Mesothelial cell of epicardium (in vitro differentiated cells): ENCODE measurements around the gene RNF152. TPM values are rescaled to one million over a fixed set of nuclear protein-coding genes. Genes with fewer than 3 reads are reported as not detected.

Experiments used
- DNase-seq, 2 experiments: peaks; one replicate each; pipeline ENCODE4 v3.0.0; 2021; ENCODE audit warnings: low spot score in 2 of 2; ENCODE audit not compliant: unreplicated experiment in 2 of 2
- H3K27ac Mint-ChIP-seq: 2 replicates; pipeline ENCODE4 v1.8.0; 2021; ENCODE audit warnings: mixed read lengths
- H3K27me3 Mint-ChIP-seq: 2 replicates; pipeline ENCODE4 v1.8.0; 2021; ENCODE audit warnings: low read depth, mixed read lengths
- H3K36me3 Mint-ChIP-seq: 2 replicates; pipeline ENCODE4 v1.8.0; 2021; ENCODE audit warnings: mixed read lengths
- H3K4me1 Mint-ChIP-seq: 2 replicates; pipeline ENCODE4 v1.8.0; 2021; ENCODE audit warnings: mixed read lengths
- H3K4me3 Mint-ChIP-seq: 2 replicates; pipeline ENCODE4 v1.8.0; 2021; ENCODE audit warnings: mild to moderate bottlenecking, moderate library complexity, mixed read lengths
- H3K9me3 Mint-ChIP-seq: 2 replicates; pipeline ENCODE4 v1.8.0; 2021; ENCODE audit warnings: mixed read lengths
- total RNA-seq: library from RNA; stranded (reverse); gene quantifications from 3 replicates; pipeline ENCODE4 v1.2.1, GENCODE V29; 2021
- TF ChIP-seq, protein P1 (sequence below): fragments of 200-600 bp; sonication (generic); IDR thresholded peaks from one replicate; pipeline ENCODE4 v1.5.0; 2021; ENCODE audit warnings: antibody characterized with exemption; ENCODE audit not compliant: unreplicated experiment

The RNF152 gene
- total RNA-seq, 1 donor from 2014 or later: 28.6 TPM

DNA sequence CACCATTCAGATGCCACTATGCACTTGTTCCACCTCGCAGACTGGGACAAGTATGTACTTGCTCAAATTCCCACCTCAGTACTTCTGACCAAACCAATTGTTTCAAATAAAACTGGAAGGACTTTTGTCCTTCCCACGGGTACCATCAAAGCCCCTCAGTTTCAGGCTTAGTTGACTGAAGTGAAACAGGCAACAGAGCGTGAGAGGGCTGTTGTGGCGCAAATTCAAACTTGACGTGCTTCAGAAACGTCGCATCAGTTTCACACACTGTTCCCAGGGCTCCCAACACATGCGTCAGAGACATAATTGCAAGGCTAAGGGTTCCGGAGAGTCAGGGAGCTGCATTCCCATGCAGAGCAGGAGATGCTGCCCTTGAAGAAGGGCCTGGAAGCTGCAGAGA is 33.7 kb downstream of the RNF152 start:
- Mint-ChIP-seq H3K4me3 (no peak overlapping the region), H3K4me1 (peaks cover 3% of the 10 kb centered on the region), H3K27ac (no peak overlapping the region), H3K27me3 (no peaks in the 10 kb centered on the region), H3K9me3 (no peaks in the 10 kb centered on the region), H3K36me3 (no peaks in the 10 kb centered on the region)
- DNase-seq: no peak
- TF ChIP-seq, protein P1, sequence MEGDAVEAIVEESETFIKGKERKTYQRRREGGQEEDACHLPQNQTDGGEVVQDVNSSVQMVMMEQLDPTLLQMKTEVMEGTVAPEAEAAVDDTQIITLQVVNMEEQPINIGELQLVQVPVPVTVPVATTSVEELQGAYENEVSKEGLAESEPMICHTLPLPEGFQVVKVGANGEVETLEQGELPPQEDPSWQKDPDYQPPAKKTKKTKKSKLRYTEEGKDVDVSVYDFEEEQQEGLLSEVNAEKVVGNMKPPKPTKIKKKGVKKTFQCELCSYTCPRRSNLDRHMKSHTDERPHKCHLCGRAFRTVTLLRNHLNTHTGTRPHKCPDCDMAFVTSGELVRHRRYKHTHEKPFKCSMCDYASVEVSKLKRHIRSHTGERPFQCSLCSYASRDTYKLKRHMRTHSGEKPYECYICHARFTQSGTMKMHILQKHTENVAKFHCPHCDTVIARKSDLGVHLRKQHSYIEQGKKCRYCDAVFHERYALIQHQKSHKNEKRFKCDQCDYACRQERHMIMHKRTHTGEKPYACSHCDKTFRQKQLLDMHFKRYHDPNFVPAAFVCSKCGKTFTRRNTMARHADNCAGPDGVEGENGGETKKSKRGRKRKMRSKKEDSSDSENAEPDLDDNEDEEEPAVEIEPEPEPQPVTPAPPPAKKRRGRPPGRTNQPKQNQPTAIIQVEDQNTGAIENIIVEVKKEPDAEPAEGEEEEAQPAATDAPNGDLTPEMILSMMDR: no peak

DNA sequence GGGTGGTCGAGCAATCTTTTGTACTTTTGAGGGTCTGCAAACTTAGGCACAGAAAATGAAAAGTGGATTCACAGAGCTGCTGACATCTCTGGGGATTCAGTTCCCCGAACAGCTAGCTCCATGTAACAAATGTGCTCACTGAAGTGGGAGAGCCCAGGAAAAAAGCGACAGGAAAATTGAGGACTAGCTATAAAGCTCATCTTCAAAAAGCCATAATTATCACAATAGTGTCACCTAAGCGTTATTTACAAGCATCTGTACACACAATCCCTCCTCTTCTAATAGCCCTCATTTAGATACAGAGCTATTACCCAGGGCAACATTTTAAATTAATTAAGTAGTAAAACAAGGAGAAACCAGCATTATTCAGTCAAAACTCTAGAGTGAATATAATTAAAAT is 36.1 kb downstream of the RNF152 start:
- no peaks in the 10 kb centered on the region for H3K27me3 Mint-ChIP-seq

GRCh38 chr18:61855449-61856378 is 37.1 kb downstream of the RNF152 start:
- Mint-ChIP-seq H3K4me3 (no peak overlapping the region), H3K4me1 (peaks cover 3% of the 10 kb centered on the region), H3K27ac (no peak overlapping the region), H3K27me3 (no peaks in the 10 kb centered on the region), H3K9me3 (no peaks in the 10 kb centered on the region), H3K36me3 (no peaks in the 10 kb centered on the region)
- TF ChIP-seq, protein P1: no peak
- DNase-seq: no peak

More for the DNA sequence above, 36.1 kb downstream of the RNF152 start:
- no peak overlapping the region for H3K4me3 Mint-ChIP-seq
- TF ChIP-seq, protein P1: no peak
- peaks cover 3% of the 10 kb centered on the region for H3K4me1 Mint-ChIP-seq
- H3K36me3 Mint-ChIP-seq: no peaks in the 10 kb centered on the region
- H3K9me3 Mint-ChIP-seq: no peaks in the 10 kb centered on the region
- DNase-seq: no peak
- H3K27ac Mint-ChIP-seq: no peak overlapping the region

DNA sequence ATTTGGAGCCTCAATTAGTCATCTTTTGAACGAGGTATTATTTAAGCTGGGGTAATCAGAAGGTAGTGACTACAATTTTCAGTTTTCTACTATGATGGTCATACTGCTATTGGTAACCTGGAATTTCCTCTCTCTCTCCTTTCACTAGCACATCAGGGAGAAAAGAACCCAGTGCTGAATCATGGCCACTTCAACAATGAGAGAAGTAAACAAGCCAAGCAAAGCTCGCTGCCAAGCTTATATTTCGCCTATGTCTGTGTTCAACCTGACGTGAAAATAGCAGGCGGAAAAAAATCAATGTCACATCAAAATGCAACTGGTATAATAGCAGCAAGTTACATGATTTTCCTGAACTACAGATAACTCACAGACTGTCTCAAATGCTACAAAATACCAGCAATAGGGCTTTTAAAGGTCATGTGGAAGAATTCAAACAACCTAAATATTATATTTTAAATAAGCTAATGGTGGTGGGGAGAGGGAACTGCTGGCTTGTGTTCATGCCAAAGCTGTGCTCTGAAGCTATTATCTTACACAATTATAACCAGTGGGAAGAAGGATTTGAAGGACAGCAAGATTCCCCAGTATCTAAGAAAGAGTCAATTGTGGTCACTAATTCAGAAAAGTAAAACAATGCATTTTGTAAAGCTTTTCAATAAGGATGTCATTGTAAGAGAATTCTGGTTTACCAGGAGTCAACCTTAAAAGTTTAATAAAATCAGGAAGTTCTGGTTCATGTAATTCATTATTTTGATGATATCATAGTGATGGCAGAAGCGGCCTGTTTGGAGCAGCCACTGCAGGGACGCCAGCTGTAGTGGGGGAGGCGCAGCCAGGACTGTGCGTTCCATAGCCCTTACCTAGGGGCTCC is 38.0 kb downstream of the RNF152 start:
- DNase-seq: no peak
- H3K27ac Mint-ChIP-seq: no peak overlapping the region

GRCh38 chr18:61853855-61854254 is 39.0 kb downstream of the RNF152 start:
- TF ChIP-seq, protein P1: no peak
- Mint-ChIP-seq H3K36me3 (no peaks in the 10 kb centered on the region), H3K4me1 (peaks cover 3% of the 10 kb centered on the region), H3K27me3 (no peaks in the 10 kb centered on the region), H3K4me3 (no peak overlapping the region), H3K27ac (no peak overlapping the region), H3K9me3 (no peaks in the 10 kb centered on the region)
- DNase-seq: no peak

More for the DNA sequence above, 38.0 kb downstream of the RNF152 start:
- TF ChIP-seq, protein P1: no peak
- H3K9me3 Mint-ChIP-seq: no peaks in the 10 kb centered on the region
- H3K36me3 Mint-ChIP-seq: no peaks in the 10 kb centered on the region
- H3K4me3 Mint-ChIP-seq: no peak overlapping the region
- no peaks in the 10 kb centered on the region for H3K27me3 Mint-ChIP-seq
- peaks cover 3% of the 10 kb centered on the region for H3K4me1 Mint-ChIP-seq
